Activated CD8-positive, alpha-beta memory T cell treated with anti-CD3 and anti-CD28 coated beads for 1 hour (primary cell): ENCODE measurements around the gene MFAP3L.
A peak's percentile ranks its signal among the peaks of the same experiment; 100 is the strongest.
"Not testable (repeated sequence)": the region's sequence is repeated elsewhere in the genome, so short reads cannot be mapped to it uniquely, and the experiment has no call there.

ENCODE experiments used
- DNase-seq, 2 donors: peaks; one replicate each; pipeline ENCODE4 v3.0.0-alpha.2; 2020; ENCODE audit warnings: low read depth in 1 of 2; ENCODE audit errors: extremely low read depth in 1 of 2

Gene MFAP3L

DNA sequence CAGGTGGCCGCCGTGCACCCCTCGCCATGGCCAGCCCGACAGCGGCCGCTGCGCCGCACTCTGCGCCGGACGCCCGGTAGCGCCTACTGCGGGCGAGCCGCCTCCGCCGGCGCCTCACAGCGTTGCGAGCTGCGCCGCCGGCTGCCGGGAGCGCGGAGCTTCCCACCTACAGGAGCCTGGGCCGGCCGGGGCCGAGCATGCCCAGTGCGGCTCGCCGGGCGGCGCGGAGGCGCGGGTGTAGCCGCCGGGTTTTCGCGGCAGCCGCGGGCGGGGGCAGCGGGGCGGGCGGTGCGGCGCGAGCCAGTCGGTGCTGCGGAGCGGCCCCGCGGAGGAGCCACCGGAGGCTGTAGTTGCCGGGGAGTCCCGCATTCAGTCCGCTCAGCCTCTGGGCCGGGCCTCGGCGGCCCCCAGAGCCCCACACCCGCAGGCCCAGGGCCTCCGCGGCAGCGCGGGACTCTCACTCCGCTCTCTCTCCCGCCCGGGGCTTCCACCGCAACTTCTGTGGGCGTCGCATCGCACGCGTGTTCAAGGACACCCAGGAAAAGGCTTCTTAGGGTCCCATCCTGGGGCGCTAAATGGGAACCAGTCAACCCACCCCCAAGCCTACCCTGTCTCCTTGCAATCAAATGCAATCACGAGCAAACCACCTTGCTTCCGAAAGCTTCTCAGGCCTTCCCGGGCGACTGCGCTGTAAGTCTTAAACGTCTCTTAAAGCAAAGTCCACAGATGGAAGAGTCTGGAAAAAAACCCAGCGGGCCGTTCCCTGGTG is at the start of gene MFAP3L:
Gene MFAP3L, minus strand, starts transcription at position 143 of the 769 bp plus-strand sequence. CDS start 20,518 bp downstream, outside the sequence.
- peak; percentile 34 to 68 for DNase-seq

DNA sequence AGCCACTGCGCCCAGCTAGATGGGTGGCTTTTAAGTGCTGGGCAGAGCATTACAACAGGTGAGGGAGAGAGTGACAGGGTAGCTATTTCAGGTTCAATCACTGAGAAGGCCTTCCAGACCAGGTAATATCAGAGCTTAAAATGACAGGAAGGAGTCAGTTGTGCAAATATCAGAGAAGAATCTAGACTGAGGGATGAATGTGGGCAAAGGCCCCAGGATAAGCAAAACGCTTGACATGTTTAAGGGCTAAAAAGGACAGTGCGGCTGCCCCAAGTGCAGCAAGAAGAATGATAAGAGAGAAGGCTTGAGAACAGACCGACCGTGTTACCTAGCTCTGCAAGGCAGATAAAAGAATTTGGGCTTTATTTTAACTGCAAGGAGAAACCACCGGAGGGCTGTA is 45.0 kb upstream of the MFAP3L start:
- no peak for DNase-seq

DNA sequence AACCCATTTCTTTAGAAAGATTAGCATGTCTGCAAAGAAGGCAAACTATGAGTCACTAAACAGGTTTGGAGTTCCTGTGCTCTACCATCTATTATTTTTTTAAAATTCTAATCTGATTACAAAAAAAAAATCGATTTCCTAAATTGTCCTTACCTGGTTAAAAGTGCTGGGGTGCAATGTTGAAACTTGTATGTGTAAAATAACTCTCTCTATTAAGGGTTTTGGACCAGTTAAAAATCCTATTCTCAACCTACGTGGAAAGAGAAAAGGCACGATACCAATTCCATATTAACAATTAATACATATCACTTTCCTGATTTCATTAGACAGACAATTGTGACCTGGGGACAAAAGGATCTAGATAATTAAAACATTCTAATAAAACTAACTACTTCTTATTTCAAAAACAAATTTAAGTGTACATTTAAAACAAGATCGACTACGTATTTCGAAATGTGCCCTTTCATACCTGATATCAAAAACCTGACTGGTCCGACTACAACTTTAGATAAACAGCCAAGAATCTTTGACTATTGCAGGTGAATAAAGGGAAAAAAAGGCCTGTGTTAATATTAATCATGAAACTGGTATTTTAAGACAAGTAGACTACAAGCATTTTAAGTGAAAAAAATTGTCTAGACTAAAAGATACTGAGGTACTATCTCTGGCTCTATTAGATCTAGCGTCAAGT is 42.4 kb upstream of the MFAP3L start:
- no peak for DNase-seq

GRCh38 chr4:170059421-170059820 is 33.2 kb upstream of the MFAP3L start:
- no peak for DNase-seq

- no peak for DNase-seq
Observed at GRCh38 chr4:170058826-170059225, 32.6 kb upstream of the MFAP3L start.

- no peak for DNase-seq
Observed at GRCh38 chr4:170057866-170058265, 31.7 kb upstream of the MFAP3L start.

GRCh38 chr4:170052919-170053318 is 26.7 kb upstream of the MFAP3L start:
- no peak for DNase-seq

GRCh38 chr4:170051402-170051801 is 25.2 kb upstream of the MFAP3L start:
- no peak for DNase-seq

GRCh38 chr4:170049766-170050165 is 23.6 kb upstream of the MFAP3L start:
- no peak for DNase-seq

GRCh38 chr4:170047771-170048354 is 21.7 kb upstream of the MFAP3L start:
- peak; percentile 16 to 40 for DNase-seq

DNA sequence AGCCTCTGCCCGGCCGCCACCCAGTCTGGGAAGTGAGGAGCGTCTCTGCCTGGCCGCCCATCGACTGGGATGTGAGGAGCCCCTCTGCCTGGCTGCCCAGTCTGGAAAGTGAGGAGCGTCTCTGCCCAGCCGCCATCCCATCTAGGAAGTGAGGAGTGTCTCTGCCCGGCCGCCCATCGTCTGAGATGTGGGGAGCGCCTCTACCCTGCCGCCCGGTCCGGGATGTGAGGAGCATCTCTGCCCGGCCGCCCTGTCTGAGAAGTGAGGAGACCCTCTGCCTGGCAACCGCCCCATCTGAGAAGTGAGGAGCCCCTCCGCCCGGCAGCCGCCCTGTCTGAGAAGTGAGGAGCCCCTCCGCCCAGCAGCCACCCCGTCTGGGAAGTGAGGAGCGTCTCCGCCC is 20.0 kb upstream of the MFAP3L start:
- not testable (repeated sequence) for DNase-seq

DNA sequence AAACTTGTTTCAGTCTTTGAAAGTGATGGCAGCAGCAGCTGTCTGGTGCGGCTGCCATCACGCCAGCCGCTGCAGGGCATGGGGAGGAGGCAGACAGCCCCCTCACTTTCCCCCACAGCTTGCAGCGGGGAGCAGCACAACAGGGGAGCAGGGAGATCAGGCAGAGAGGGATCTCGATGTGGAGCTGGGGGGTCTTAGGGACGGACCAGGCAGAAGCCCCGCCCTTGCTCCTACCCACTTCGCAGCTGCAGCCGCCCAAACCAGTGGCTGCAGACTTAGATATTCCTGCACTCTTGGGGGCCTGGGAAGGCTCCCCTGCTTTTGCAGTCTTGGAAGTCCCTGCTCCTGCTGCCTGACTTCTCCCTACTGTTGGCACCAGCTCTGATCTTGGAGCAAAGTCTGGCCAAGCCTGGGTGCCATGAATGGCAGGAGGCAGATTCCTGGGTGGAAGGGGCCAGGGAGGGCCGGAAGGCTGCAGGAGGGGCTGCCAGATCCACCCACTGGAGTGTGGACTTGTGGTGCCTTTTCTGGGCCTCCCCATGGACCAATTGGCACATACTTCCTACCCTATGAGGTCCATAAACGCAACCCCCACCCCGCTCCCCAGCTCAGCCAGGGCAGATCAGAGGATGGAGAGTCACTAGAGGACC is 14.0 kb upstream of the MFAP3L start:
- DNase-seq: no peak

- no peak for DNase-seq
Observed at GRCh38 chr4:170038769-170039168, 12.6 kb upstream of the MFAP3L start.

GRCh38 chr4:170038232-170038631 is 12.0 kb upstream of the MFAP3L start:
- DNase-seq: no peak

- no peak for DNase-seq
Observed at GRCh38 chr4:170037481-170037880, 11.3 kb upstream of the MFAP3L start.

GRCh38 chr4:170035845-170036244 is 9.7 kb upstream of the MFAP3L start:
- DNase-seq: no peak

- DNase-seq: no peak
Observed at GRCh38 chr4:170035231-170035630, 9.0 kb upstream of the MFAP3L start.

DNA sequence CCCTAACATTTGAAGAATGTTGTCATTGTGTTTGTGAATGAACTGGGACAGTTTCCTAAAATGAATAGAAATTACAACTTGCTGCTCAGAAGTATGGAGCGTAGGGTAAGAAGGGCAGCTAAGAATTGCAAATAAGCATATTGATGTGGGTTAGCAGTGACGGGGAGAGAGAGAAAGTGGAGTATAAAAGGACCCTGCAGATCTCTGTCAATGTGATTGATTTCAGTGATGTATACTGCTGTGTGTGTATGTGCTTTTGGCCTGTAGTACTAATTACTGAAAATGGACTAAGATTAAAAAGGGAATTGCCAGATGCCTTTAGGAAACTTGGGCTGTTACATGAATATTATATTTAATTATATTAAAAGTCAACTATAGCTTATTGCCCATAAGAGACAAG is 7.8 kb upstream of the MFAP3L start:
- DNase-seq: no peak

- no peak for DNase-seq
Observed at GRCh38 chr4:170030121-170030520, 3.9 kb upstream of the MFAP3L start.

- DNase-seq: peak; percentile 74 to 80
Observed at GRCh38 chr4:170027181-170027829, 1.1 kb upstream of the MFAP3L start.
